ENCODE data around the gene CCDC51. TPM values are rescaled to one million over a fixed set of nuclear protein-coding genes. Genes with fewer than 3 reads are reported as not detected.

The CCDC51 gene
- total and polyA plus RNA-seq, 10 donors = 8.4 to 22.2 (median 15.0) TPM

DNA sequence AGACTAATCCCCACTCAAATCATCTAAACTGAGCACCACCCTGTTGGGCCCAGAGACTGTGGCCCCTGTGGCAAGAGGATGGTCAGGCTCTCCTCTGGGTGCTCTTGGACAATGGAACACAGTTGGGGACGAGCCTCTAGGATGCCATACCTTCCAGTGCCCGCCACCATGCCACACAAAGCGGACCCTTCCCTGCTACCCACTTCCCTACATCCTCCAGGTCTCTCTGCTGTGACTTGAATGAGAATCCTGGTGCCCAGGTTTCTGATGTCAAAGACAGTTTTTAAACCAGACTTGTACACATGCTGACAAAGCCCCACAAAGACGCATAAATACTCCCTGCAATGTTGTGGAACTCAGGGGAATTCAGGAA is 4.7 kb downstream of the CCDC51 start:
- DNase-seq = no peak
- Histone ChIP-seq H3K4me3 (no peak overlapping the region), H3K4me1 (peaks cover 14 to 84% (median 50%) of the 10 kb centered on the region in 6 donors), H3K27me3 (replicated peaks in 1 of 7) (peaks cover 0 to 1% (median 0%) of the 10 kb centered on the region in 7 donors), H3K9me3 (no peaks in the 10 kb centered on the region), H3K36me3 (peaks cover 0 to 34% (median 18%) of the 10 kb centered on the region in 6 donors), H3K27ac (peak overlapping the region in 6 of 8 donors; percentile 70 to 89 (median 74))
- intact Hi-C loops (cut with DNase I; ENCODE audit: low total_unique reads) = loop anchor here (2.0 to 10.0 kb wide), 2 partner anchors 34 to 160 kb away; no protein-coding TSS in a partner anchor
- TF ChIP-seq CTCF (IDR thresholded peaks at IDR 0.05 in 8 of 11, conservative IDR thresholded peaks at IDR 0.05 in 3 of 11) (no peak), POLR2AphosphoS5 (IDR thresholded peaks at IDR 0.05) (no peak), POLR2A (IDR thresholded peaks at IDR 0.05) (no peak)
- 87 to 92% (median 92%) methylated on average over 4 of the region's 4 CpGs for WGBS, 5 donors

DNA sequence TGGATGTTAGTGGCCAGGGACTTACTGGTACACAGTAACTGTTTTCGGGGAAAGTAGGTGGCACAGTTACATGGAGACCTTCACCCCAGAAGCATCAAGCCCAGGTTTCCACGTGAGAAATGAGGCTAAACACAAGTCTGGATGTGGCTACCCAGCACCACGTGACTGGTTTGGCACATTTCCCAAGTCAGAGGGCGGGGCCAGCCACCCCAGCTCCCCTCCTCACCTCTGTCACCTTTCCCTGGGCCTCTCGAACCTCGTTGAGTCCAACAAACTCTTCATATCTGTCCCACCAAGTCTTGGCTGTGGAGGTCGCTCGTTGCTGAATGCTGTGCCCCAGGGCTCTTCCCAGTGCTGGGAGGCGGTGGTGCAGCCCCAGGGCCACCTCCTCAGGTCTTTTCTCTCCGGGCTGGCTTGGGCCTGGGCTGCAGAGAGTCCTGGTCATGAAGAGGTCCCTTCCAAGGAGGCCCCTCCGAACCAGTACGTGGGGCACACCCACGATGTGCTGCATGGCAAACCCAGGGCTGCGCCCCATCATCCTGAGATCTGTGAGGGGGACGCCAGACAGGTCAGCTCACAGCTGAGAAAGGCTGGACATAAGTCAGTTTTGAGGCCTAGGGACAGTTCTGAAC is 5.2 kb downstream of the CCDC51 start:
- H3K36me3 ChIP-seq = peaks cover 0 to 34% (median 18%) of the 10 kb centered on the region in 6 donors
- 73 to 83% (median 74%) methylated on average over 15 of the region's 15 CpGs for WGBS, 5 donors
- no peak overlapping the region for H3K4me3 ChIP-seq
- peaks cover 16 to 88% (median 54%) of the 10 kb centered on the region in 6 donors for H3K4me1 ChIP-seq
- peaks cover 0 to 6% (median 0%) of the 10 kb centered on the region in 7 donors for H3K27me3 ChIP-seq (replicated peaks in 1 of 7)
- peak overlapping the region; percentile 40 to 89 (median 72) for H3K27ac ChIP-seq
- DNase-seq = peak; percentile 77
- intact Hi-C loops (cut with DNase I; ENCODE audit: low total_unique reads) = loop anchor here (2.0 to 10.0 kb wide), 2 partner anchors 34 to 160 kb away; no protein-coding TSS in a partner anchor
- TF ChIP-seq CTCF (IDR thresholded peaks at IDR 0.05 in 8 of 11, conservative IDR thresholded peaks at IDR 0.05 in 3 of 11) = no peak
- no peak for TF ChIP-seq POLR2A (IDR thresholded peaks at IDR 0.05)
- no peak for TF ChIP-seq POLR2AphosphoS5 (IDR thresholded peaks at IDR 0.05)
- H3K9me3 ChIP-seq = no peaks in the 10 kb centered on the region

DNA sequence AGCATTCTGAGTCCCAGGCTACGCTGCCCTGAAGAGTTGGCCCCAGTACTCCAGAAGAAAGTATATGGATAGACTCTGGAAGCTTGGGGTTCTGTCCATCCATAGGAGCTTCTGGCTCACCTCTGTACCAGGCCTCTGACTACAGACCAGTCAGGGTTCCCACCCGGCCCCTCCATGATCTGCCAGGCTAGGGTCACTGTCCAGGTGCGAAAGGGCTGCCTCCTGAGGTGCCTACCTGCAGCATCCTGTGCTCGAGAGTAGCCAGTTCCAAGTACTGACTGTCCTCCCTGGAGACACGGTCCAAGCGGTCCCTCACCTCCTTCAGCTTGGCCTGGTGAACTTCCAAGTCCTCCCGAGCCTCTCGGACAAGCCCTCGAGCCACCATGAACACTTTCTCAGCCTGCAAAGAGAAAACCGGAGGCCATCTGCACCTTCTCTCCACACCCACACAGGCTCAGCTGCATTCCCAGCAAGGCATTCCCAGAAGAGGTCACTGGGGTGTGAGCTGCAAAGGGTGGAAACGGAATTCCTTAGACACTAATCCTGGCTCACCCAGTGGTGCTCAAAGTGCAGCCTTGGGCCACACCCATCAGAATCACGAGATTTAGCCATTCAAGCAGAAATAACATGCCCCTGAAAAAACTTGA is 6.3 kb downstream of the CCDC51 start:
- peak; percentile 71 for DNase-seq
- WGBS, 5 donors = 69 to 91% (median 78%) methylated on average over 12 of the region's 12 CpGs
- Histone ChIP-seq H3K36me3 (peaks cover 0 to 34% (median 18%) of the 10 kb centered on the region in 6 donors), H3K4me1 (peaks cover 11 to 83% (median 52%) of the 10 kb centered on the region in 6 donors), H3K4me3 (peak overlapping the region in 7 of 8 donors; percentile 5 to 56 (median 32)), H3K9me3 (no peaks in the 10 kb centered on the region), H3K27ac (peak overlapping the region in 6 of 8 donors; percentile 70 to 89 (median 74)), H3K27me3 (replicated peaks in 1 of 7) (peaks cover 0 to 17% (median 8%) of the 10 kb centered on the region in 7 donors)
- TF ChIP-seq POLR2A (IDR thresholded peaks at IDR 0.05) (no peak), POLR2AphosphoS5 (IDR thresholded peaks at IDR 0.05) (peak in 2 of 3 donors; percentile 73 to 75)
- intact Hi-C loops (cut with DNase I; ENCODE audit: low total_unique reads) = loop anchor here (2.0 to 10.0 kb wide), 2 partner anchors 33 to 159 kb away; no protein-coding TSS in a partner anchor

DNA sequence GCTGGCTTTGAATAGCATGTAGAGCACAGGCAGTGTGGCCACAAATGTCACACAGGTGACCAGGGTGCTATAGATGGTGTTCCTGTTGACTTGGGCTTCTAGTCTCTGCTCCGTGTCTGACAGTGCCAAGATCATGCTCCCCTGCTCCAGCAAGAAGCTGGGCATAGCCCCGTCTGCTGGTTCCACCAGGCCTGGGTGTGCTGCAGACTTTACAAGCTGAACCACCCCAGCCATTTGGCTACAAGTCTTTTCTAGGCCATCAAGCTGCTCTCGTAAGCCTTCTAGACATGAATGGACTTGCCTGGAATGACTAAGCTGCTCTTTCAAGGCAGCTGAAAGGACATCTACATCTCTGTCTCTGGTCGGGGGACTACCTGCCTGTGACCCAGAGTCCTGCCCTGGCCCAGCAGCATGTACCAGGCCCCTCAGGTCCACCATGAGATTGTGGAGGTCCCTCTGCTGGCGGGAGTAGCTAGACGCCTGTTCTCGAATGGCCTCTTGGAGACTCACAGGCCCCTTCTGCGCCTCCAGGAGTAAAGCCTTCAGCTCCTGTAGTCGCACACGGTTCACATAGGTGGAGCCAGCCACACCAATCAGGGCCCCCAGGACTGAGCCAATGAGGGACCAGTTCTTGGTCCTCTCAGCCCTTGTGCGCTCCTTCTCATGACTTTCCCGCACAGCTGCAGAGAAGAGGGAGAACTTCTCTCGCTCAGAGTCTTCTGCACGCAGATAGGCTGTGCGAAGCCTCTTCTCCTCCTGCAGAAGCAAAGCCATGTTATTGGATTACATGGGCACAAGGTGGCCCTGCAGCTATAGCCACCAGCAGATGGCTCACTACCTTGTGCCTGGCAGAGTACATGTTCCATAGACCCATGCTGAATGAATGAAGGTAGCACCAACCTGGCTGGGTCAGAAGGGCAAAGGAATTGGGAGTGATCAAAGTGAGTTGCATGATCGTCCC is 7.2 kb downstream of the CCDC51 start:
- WGBS, 5 donors = 78 to 91% (median 88%) methylated on average over 10 to 16 of the region's 16 CpGs
- Histone ChIP-seq H3K27me3 (replicated peaks in 1 of 7) (peaks cover 0 to 25% (median 9%) of the 10 kb centered on the region in 7 donors), H3K4me1 (peaks cover 11 to 85% (median 58%) of the 10 kb centered on the region in 6 donors), H3K27ac (peak overlapping the region in 6 of 8 donors; percentile 27 to 89 (median 74)), H3K36me3 (peaks cover 0 to 34% (median 18%) of the 10 kb centered on the region in 6 donors), H3K9me3 (no peaks in the 10 kb centered on the region), H3K4me3 (peak overlapping the region in 7 of 8 donors; percentile 5 to 56 (median 32))
- intact Hi-C loops (cut with DNase I; ENCODE audit: low total_unique reads) = loop anchor here (10.0 kb wide), 1 partner anchor 158 kb away; no protein-coding TSS in a partner anchor
- peak; percentile 51 for DNase-seq
- TF ChIP-seq POLR2A (IDR thresholded peaks at IDR 0.05) = no peak
- TF ChIP-seq POLR2AphosphoS5 (IDR thresholded peaks at IDR 0.05) = no peak
- peak in 3 of 11 experiments; percentile 21 to 25 (median 21) for TF ChIP-seq CTCF (IDR thresholded peaks at IDR 0.05 in 8 of 11, conservative IDR thresholded peaks at IDR 0.05 in 3 of 11)
